HG03565 (cell line): ENCODE data around the gene CERS2.

Experiments used
- ATAC-seq: cut with Tn5 transposase; IDR thresholded peaks from one replicate; pipeline ENCODE4 v1.9.1; 2021; ENCODE audit warnings: mild to moderate bottlenecking, moderate library complexity; ENCODE audit not compliant: unreplicated experiment

CERS2 gene

GRCh38 chr1:150922519-150922975 lies 52.1 kb downstream of the CERS2 start:
- ATAC-seq: peak; percentile 48

DNA sequence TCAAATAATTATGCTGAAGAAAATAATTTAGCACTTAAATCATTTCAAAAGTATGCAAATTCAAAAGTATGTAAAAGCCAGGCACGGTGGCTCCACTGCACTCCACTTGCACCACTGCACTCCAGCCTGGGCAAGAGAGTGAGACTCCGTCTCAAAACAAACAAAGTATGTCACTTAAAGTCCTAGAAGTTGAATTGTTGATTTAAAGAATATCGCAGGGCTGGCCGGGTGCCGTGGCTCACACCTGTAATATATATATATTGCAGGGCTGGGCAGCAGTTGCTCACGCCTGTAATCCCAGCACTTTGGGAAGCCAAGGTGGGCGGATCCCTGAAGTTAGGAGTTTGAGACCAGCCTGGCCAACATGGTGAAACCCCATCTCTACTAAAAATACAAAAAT lies 57.2 kb downstream of the CERS2 start:
- no peak for ATAC-seq
